Putamen (tissue), 1 donor: Measurements from ENCODE around the gene FXYD3.

ENCODE experiments used
- DNase-seq: peaks from one replicate; pipeline ENCODE4 v3.0.0-alpha.2; 2016; ENCODE audit warnings: low spot score

The FXYD3 gene

GRCh38 chr19:35106291-35106583 is 9.4 kb upstream of the FXYD3 start:
- peak; percentile 86 for DNase-seq

GRCh38 chr19:35106898-35107541 is 8.6 kb upstream of the FXYD3 start:
- DNase-seq = no peak

- peak; percentile 96 for DNase-seq
These were observed 8.1 kb upstream of the FXYD3 start for GRCh38 chr19:35107545-35107944.

GRCh38 chr19:35108730-35109129 is 6.9 kb upstream of the FXYD3 start:
- DNase-seq = no peak

GRCh38 chr19:35109395-35110112 is 6.1 kb upstream of the FXYD3 start:
- DNase-seq = peak; percentile 69

- DNase-seq = no peak
These were observed 4.6 kb upstream of the FXYD3 start for GRCh38 chr19:35110974-35111373.

GRCh38 chr19:35112995-35113688 is 2.5 kb upstream of the FXYD3 start:
- DNase-seq = no peak

- DNase-seq = peak; percentile 82
These were observed 1.1 kb upstream of the FXYD3 start for GRCh38 chr19:35114353-35115176.

GRCh38 chr19:35116072-35116801 is 614 bp downstream of the FXYD3 start:
- no peak for DNase-seq

- no peak for DNase-seq
These were observed 1.5 kb downstream of the FXYD3 start for GRCh38 chr19:35117116-35117515.

GRCh38 chr19:35117799-35118198 is 2.2 kb downstream of the FXYD3 start:
- no peak for DNase-seq

GRCh38 chr19:35118268-35119020 is 2.8 kb downstream of the FXYD3 start:
- DNase-seq = no peak

- DNase-seq = no peak
These were observed 3.5 kb downstream of the FXYD3 start for GRCh38 chr19:35119091-35119490.

- DNase-seq = no peak
These were observed 4.0 kb downstream of the FXYD3 start for GRCh38 chr19:35119578-35120155.

GRCh38 chr19:35120492-35120891 is 4.9 kb downstream of the FXYD3 start:
- no peak for DNase-seq

- DNase-seq = no peak
These were observed 5.3 kb downstream of the FXYD3 start for GRCh38 chr19:35120898-35121297.

- DNase-seq = no peak
These were observed 7.3 kb downstream of the FXYD3 start for GRCh38 chr19:35122687-35123551.

- DNase-seq = no peak
These were observed 8.0 kb downstream of the FXYD3 start for GRCh38 chr19:35123573-35123972.
